IMR-90 (cell line): Measurements from ENCODE around the gene EIF3A. TPM values are rescaled to one million over a fixed set of nuclear protein-coding genes. Genes with fewer than 3 reads are reported as not detected.

Experiments used
- ATAC-seq: fragments of 200-7000 bp; cut with Tn5 transposase; 2 replicates; pipeline ENCODE4 v1.9.1; 2020; ENCODE audit warnings: low read depth, mild to moderate bottlenecking, moderate library complexity
- BruUV-seq: library from RNA; stranded (reverse); fragments of 400-500 nt; replicated peaks from 2 replicates; lab custom pipeline; 2021; lab: Mats Ljungman, UMichigan
- CTCF ChIA-PET: fragments of 300-600 bp; formaldehyde crosslinking; extraction: SDS; loops from one replicate; lab custom pipeline; 2021; ENCODE audit warnings: antibody characterized with exemption; lab: Yijun Ruan, JAX
- POLR2A ChIA-PET: fragments of 300-600 bp; sonication (Branson Sonifier 250); formaldehyde crosslinking; loops from one replicate; lab custom pipeline; 2022; ENCODE audit warnings: antibody characterized with exemption; ENCODE audit not compliant: unreplicated experiment; lab: Charles Lee
- DNase-seq: peaks from one replicate; pipeline ENCODE4 v3.0.0; 2013
- H2AFZ ChIP-seq: replicated peaks from 2 replicates; pipeline ENCODE3; 2013; ENCODE audit warnings: low read length, mild to moderate bottlenecking; ENCODE audit not compliant: poor library complexity
- H2AK5ac ChIP-seq: 2 replicates; pipeline ENCODE4 v1.6.1; 2013; ENCODE audit warnings: low read depth, low read length, inconsistent platforms
- H2AK9ac ChIP-seq: replicated peaks from 2 replicates; pipeline ENCODE3; 2013; ENCODE audit warnings: mild to moderate bottlenecking, low read depth, low read length, moderate library complexity; ENCODE audit not compliant: poor library complexity
- H2BK120ac ChIP-seq: 2 replicates; pipeline ENCODE4 v1.6.1; 2013; ENCODE audit warnings: low read depth, low read length, inconsistent platforms
- H2BK15ac ChIP-seq: 3 replicates; pipeline ENCODE4 v1.6.1; 2013; ENCODE audit warnings: low read depth, low read length, inconsistent platforms
- H2BK20ac ChIP-seq: 2 replicates; pipeline ENCODE4 v1.6.1; 2013; ENCODE audit warnings: low read depth, mild to moderate bottlenecking, inconsistent platforms, low read length, moderate library complexity
- H2BK5ac ChIP-seq: 2 replicates; pipeline ENCODE4 v1.6.1; 2013; ENCODE audit warnings: mild to moderate bottlenecking, low read depth, low read length, inconsistent platforms; ENCODE audit not compliant: poor library complexity, severe bottlenecking
- H3K14ac ChIP-seq: replicated peaks from 2 replicates; pipeline ENCODE4 v1.6.1; 2013; ENCODE audit warnings: low read depth, low read length, inconsistent platforms
- H3K18ac ChIP-seq: 2 replicates; pipeline ENCODE4 v1.6.1; 2013; ENCODE audit warnings: low read depth, low read length, control low read depth
- H3K23ac ChIP-seq: 2 replicates; pipeline ENCODE4 v1.6.1; 2013; ENCODE audit warnings: low read depth, low read length, inconsistent platforms
- H3K27ac ChIP-seq: 2 replicates; pipeline ENCODE4 v1.5.1; 2013; ENCODE audit warnings: mild to moderate bottlenecking, control low read depth, low read length; ENCODE audit not compliant: insufficient read depth
- H3K27me3 ChIP-seq: 2 replicates; pipeline ENCODE4 v1.6.1; 2013; ENCODE audit warnings: low read length; ENCODE audit not compliant: control insufficient read depth, insufficient read depth
- H3K36me3 ChIP-seq: 2 replicates; pipeline ENCODE4 v1.6.1; 2013; ENCODE audit warnings: low read length, mixed read lengths; ENCODE audit not compliant: control insufficient read depth, insufficient read depth
- H3K4ac ChIP-seq: 2 replicates; pipeline ENCODE4 v1.6.1; 2013; ENCODE audit warnings: low read depth, low read length, inconsistent platforms
- H3K4me1 ChIP-seq: 2 replicates; pipeline ENCODE4 v1.6.1; 2013; ENCODE audit warnings: low read length, mixed read lengths; ENCODE audit not compliant: control insufficient read depth, insufficient read depth
- H3K4me2 ChIP-seq: 2 replicates; pipeline ENCODE4 v1.6.1; 2013; ENCODE audit warnings: low read depth, mild to moderate bottlenecking, control low read depth, low read length, moderate library complexity
- H3K4me3 ChIP-seq: 2 replicates; pipeline ENCODE4 v1.5.1; 2013; ENCODE audit warnings: low read depth, mild to moderate bottlenecking, control low read depth, low read length, moderate library complexity; ENCODE audit not compliant: insufficient read depth
- H3K56ac ChIP-seq: 2 replicates; pipeline ENCODE4 v1.6.1; 2013; ENCODE audit warnings: low read length, inconsistent platforms; ENCODE audit not compliant: insufficient read depth; ENCODE audit errors: extremely low read depth
- H3K79me1 ChIP-seq, 2 experiments: 2 replicates each; pipeline ENCODE4 v1.6.1; 2013; ENCODE audit warnings: low read length in 2 of 2, inconsistent platforms in 1 of 2, low read depth in 1 of 2
- H3K9ac ChIP-seq: 2 replicates; pipeline ENCODE4 v1.6.1; 2013; ENCODE audit warnings: low read depth, low read length, control low read depth
- H3K9me1 ChIP-seq: 2 replicates; pipeline ENCODE4 v1.6.1; 2013; ENCODE audit warnings: low read length, inconsistent platforms; ENCODE audit not compliant: insufficient read depth
- H3K9me3 ChIP-seq: 2 replicates; pipeline ENCODE4 v1.6.1; 2013; ENCODE audit warnings: low read length; ENCODE audit not compliant: control insufficient read depth, insufficient read depth
- H4K20me1 ChIP-seq: 2 replicates; pipeline ENCODE4 v1.6.1; 2013; ENCODE audit warnings: low read length, inconsistent platforms; ENCODE audit not compliant: insufficient read depth
- H4K5ac ChIP-seq: 2 replicates; pipeline ENCODE4 v1.6.1; 2013; ENCODE audit warnings: mild to moderate bottlenecking, low read depth, low read length, control low read depth
- H4K8ac ChIP-seq, 2 experiments: 2 replicates each; pipeline ENCODE4 v1.6.1; 2013; ENCODE audit warnings: low read depth in 2 of 2, low read length in 2 of 2, control low read depth in 1 of 2, inconsistent platforms in 1 of 2
- H4K91ac ChIP-seq: 2 replicates; pipeline ENCODE4 v1.6.1; 2013; ENCODE audit warnings: low read depth, low read length, inconsistent platforms; ENCODE audit not compliant: insufficient read depth
- CEBPB ChIP-seq: IDR thresholded peaks from 2 replicates; pipeline ENCODE4 v1.6.1; 2012; ENCODE audit warnings: low read depth, low read length, improper control_type of control experiment
- CHD1 ChIP-seq: IDR thresholded peaks from 2 replicates; pipeline ENCODE4 v1.6.1; 2012; ENCODE audit warnings: low read depth, low read length, improper control_type of control experiment
- FOS ChIP-seq: fragments of 150-350 bp; IDR thresholded peaks from 2 replicates; pipeline ENCODE4 v1.6.1; 2016; ENCODE audit warnings: low read depth, low read length
- MAFK ChIP-seq: IDR thresholded peaks from 2 replicates; pipeline ENCODE4 v1.6.1; 2012; ENCODE audit warnings: low read depth, low read length, improper control_type of control experiment
- MAZ ChIP-seq: IDR thresholded peaks from 2 replicates; pipeline ENCODE4 v1.6.1; 2012; ENCODE audit warnings: low read depth, mild to moderate bottlenecking, low read length, improper control_type of control experiment, moderate library complexity, borderline replicate concordance
- MXI1 ChIP-seq: IDR thresholded peaks from 2 replicates; pipeline ENCODE4 v1.6.1; 2012; ENCODE audit warnings: low read depth, mild to moderate bottlenecking, low read length, moderate library complexity, borderline replicate concordance
- NFE2L2 ChIP-seq: fragments of 150-350 bp; IDR thresholded peaks from 2 replicates; pipeline ENCODE4 v1.6.1; 2016; ENCODE audit warnings: low read depth, mild to moderate bottlenecking, low read length
- POLR2A ChIP-seq: IDR thresholded peaks from 2 replicates; pipeline ENCODE4 v1.6.1; 2012; ENCODE audit warnings: mild to moderate bottlenecking, low read depth, low read length
- RCOR1 ChIP-seq: IDR thresholded peaks from 2 replicates; pipeline ENCODE4 v1.6.1; 2012; ENCODE audit warnings: mild to moderate bottlenecking, low read length, improper control_type of control experiment; ENCODE audit not compliant: insufficient replicate concordance
- SMC3 ChIP-seq: fragments of 150-350 bp; IDR thresholded peaks from 2 replicates; pipeline ENCODE4 v1.6.1; 2016; ENCODE audit warnings: low read depth, mild to moderate bottlenecking, antibody characterized with exemption, low read length, moderate library complexity
- WGBS, 2 experiments: methylation state at CpG; one replicate each; pipeline versions ENCODE4 v1.1.5 to v1.1.7; 2013; ENCODE audit warnings: missing lambda C conversion rate in 2 of 2; ENCODE audit not compliant: insufficient read length in 1 of 2; ENCODE audit errors: extremely low coverage in 2 of 2; 5-methylcytosine and 5-hydroxymethylcytosine counted together
- dilution Hi-C: fragments of 300-500 bp; cut with HindIII; formaldehyde crosslinking; loops from one replicate; pipeline ENCODE4 v1.14.3; 2018; ENCODE audit warnings: low sequenced_read_pairs; ENCODE audit not compliant: unreplicated experiment
- in situ Hi-C: fragments of 300-500 bp; cut with MboI; formaldehyde crosslinking; loops from 3 replicates; pipeline ENCODE4 v1.14.3; 2019; ENCODE audit warnings: low sequenced_read_pairs, inconsistent platforms, mixed read lengths
- intact Hi-C: fragments of 100-400 bp; cut with micrococcal nuclease; formaldehyde crosslinking; loops from 2 replicates; pipeline ENCODE4 v1.10.0; 2022
- polyA plus RNA-seq, 3 experiments: library from polyadenylated mRNA; depleted of rRNA; stranded (reverse); fragments of >200 nt; gene quantifications; 2 replicates each; pipeline ENCODE4 v1.2.3, GENCODE V29; 2012; ENCODE audit warnings: low replicate concordance in 1 of 3
- total RNA-seq: library from RNA; depleted of rRNA; stranded (reverse); fragments of >200 nt; gene quantifications from 2 replicates; pipeline ENCODE4 v1.2.3, GENCODE V29; 2012
- TF ChIP-seq, protein P1 (sequence below): conservative IDR thresholded peaks from 2 replicates; pipeline ENCODE4 v1.5.1; 2012; ENCODE audit warnings: mild to moderate bottlenecking, low read depth, low read length, improper control_type of control experiment

EIF3A gene
- total and polyA plus RNA-seq, 2 of the 4 experiments (the other 2 are of a cell fraction) = 49.6 to 145 TPM

DNA sequence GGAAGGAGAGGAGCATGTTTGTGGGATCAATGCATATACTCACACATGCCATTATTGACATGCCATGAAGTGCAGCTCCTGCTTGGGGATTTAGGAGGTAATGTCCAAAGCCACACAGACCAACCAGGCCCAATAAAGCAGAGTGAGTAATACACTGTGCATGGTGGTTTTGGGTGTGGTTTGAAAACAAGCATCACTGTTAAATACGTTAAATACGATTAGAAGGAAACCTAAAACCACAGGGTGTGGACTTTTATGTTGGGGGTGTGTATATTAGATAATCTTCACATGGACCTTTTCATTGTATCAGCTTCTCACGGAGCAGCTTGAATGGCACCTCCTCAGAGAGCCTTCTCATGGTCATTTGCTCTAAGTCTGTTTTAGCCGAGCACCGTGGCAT is 10.4 kb upstream of the EIF3A start:
- Histone ChIP-seq H2BK20ac (no peak overlapping the region), H3K36me3 (no peaks in the 10 kb centered on the region), H2BK5ac (no peak overlapping the region), H2AFZ (no peak overlapping the region), H3K4me1 (peaks cover 7% of the 10 kb centered on the region), H4K8ac (no peak overlapping the region), H3K9ac (no peak overlapping the region), H4K91ac (no peak overlapping the region), H3K27ac (no peak overlapping the region), H3K56ac (no peak overlapping the region), H3K79me1 (no peaks in the 10 kb centered on the region), H3K9me3 (no peaks in the 10 kb centered on the region), H2AK9ac (no peak overlapping the region), H3K4me3 (no peak overlapping the region), H4K5ac (no peak overlapping the region), H3K4ac (0 out of 2 replicates have a peak overlapping the region, but pooled peaks have one; percentile 19), H2BK120ac (peak overlapping the region; percentile 15; the same call in 1 of the 2 replicates), H3K18ac (no peak overlapping the region), H3K14ac (0 out of 2 replicates have a peak overlapping the region, but pooled peaks have one; percentile 46), H3K27me3 (no peaks in the 10 kb centered on the region), H2BK15ac (no peak overlapping the region), H3K23ac (no peak overlapping the region), H4K20me1 (no peaks in the 10 kb centered on the region), H2AK5ac (no peak overlapping the region), H3K9me1 (no peaks in the 10 kb centered on the region), H3K4me2 (no peak overlapping the region)
- no CpG with 5 or more reads among the region's 5 CpGs for WGBS, 2 experiments
- in situ Hi-C loops = no loop called here
- ATAC-seq (peak; percentile 91), DNase-seq (peak; percentile 68)
- BruUV-seq = no TSS peak
- dilution Hi-C loops = no loop called here
- TF ChIP-seq RCOR1 = no peak
- TF ChIP-seq FOS = no peak
- no peak for TF ChIP-seq MAFK
- no peak for TF ChIP-seq POLR2A
- TF ChIP-seq NFE2L2 = no peak
- TF ChIP-seq SMC3 = no peak
- no peak for TF ChIP-seq CEBPB
- TF ChIP-seq, protein P1, sequence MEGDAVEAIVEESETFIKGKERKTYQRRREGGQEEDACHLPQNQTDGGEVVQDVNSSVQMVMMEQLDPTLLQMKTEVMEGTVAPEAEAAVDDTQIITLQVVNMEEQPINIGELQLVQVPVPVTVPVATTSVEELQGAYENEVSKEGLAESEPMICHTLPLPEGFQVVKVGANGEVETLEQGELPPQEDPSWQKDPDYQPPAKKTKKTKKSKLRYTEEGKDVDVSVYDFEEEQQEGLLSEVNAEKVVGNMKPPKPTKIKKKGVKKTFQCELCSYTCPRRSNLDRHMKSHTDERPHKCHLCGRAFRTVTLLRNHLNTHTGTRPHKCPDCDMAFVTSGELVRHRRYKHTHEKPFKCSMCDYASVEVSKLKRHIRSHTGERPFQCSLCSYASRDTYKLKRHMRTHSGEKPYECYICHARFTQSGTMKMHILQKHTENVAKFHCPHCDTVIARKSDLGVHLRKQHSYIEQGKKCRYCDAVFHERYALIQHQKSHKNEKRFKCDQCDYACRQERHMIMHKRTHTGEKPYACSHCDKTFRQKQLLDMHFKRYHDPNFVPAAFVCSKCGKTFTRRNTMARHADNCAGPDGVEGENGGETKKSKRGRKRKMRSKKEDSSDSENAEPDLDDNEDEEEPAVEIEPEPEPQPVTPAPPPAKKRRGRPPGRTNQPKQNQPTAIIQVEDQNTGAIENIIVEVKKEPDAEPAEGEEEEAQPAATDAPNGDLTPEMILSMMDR = no peak
- TF ChIP-seq MAZ = no peak
- TF ChIP-seq MXI1 = no peak
- no peak for TF ChIP-seq CHD1
- POLR2A ChIA-PET = no interaction called here
- intact Hi-C loops = no loop called here
- CTCF ChIA-PET = no interaction called here
